GM23338 (cell line): ENCODE measurements around the gene TARP.

Source experiments
- ATAC-seq: fragments of 200-7000 bp; cut with Tn5 transposase; 3 replicates; pipeline ENCODE4 v1.9.1; 2020
- DNase-seq: peaks from one replicate; pipeline ENCODE4 v3.0.0-alpha.2; 2015; ENCODE audit warnings: low spot score
- H2AFZ ChIP-seq: fragments of 200-600 bp; sonication (generic); 2 replicates; pipeline ENCODE4 v1.8.0; 2016; ENCODE audit warnings: antibody characterized with exemption, mild to moderate bottlenecking, moderate library complexity
- H3F3A ChIP-seq: fragments of 200-600 bp; sonication (generic); replicated peaks from 2 replicates; pipeline ENCODE4 v1.8.0; 2017; ENCODE audit warnings: antibody characterized with exemption, mixed run types, low read depth
- H3K27ac ChIP-seq: fragments of 200-600 bp; sonication (generic); 2 replicates; pipeline ENCODE4 v1.6.1; 2016; ENCODE audit warnings: low read depth
- H3K27me3 ChIP-seq: fragments of 200-600 bp; sonication (generic); 2 replicates; pipeline ENCODE4 v1.8.0; 2016; ENCODE audit warnings: mild to moderate bottlenecking, mixed run types, moderate library complexity; ENCODE audit not compliant: insufficient read depth
- H3K36me3 ChIP-seq: fragments of 200-600 bp; sonication (generic); 2 replicates; pipeline ENCODE4 v1.8.0; 2016; ENCODE audit warnings: mild to moderate bottlenecking; ENCODE audit not compliant: insufficient read depth
- H3K4me1 ChIP-seq: fragments of 200-600 bp; sonication (generic); 2 replicates; pipeline ENCODE4 v1.8.0; 2016; ENCODE audit warnings: mild to moderate bottlenecking, moderate library complexity; ENCODE audit not compliant: insufficient read depth
- H3K4me2 ChIP-seq: fragments of 200-600 bp; sonication (generic); 2 replicates; pipeline ENCODE4 v1.7.1; 2017; ENCODE audit warnings: mixed run types
- H3K4me3 ChIP-seq: fragments of 200-600 bp; sonication (generic); 2 replicates; pipeline ENCODE4 v1.6.1; 2016; ENCODE audit warnings: mixed run types
- H3K79me2 ChIP-seq: fragments of 200-600 bp; sonication (generic); replicated peaks from 2 replicates; pipeline ENCODE4 v1.8.0; 2017; ENCODE audit warnings: mild to moderate bottlenecking; ENCODE audit not compliant: insufficient read depth
- H3K9me2 ChIP-seq: fragments of 200-600 bp; sonication (generic); 2 replicates; pipeline ENCODE4 v1.8.0; 2017; ENCODE audit not compliant: insufficient read depth
- H4K20me1 ChIP-seq: fragments of 200-600 bp; sonication (generic); replicated peaks from 2 replicates; pipeline ENCODE4 v1.8.0; 2017; ENCODE audit warnings: mild to moderate bottlenecking; ENCODE audit not compliant: insufficient read depth
- H3K27ac Mint-ChIP-seq: 2 replicates; pipeline ENCODE4 v1.8.0; 2020; ENCODE audit warnings: inconsistent platforms, mild to moderate bottlenecking, moderate library complexity, mixed read lengths
- H3K27me3 Mint-ChIP-seq: 3 replicates; pipeline ENCODE4 v1.8.0; 2022; ENCODE audit warnings: low read depth, mild to moderate bottlenecking, moderate library complexity, mixed read lengths, inconsistent platforms; ENCODE audit not compliant: insufficient read depth, poor library complexity
- H3K36me3 Mint-ChIP-seq: 3 replicates; pipeline ENCODE4 v1.8.0; 2021; ENCODE audit warnings: low read depth, mild to moderate bottlenecking, inconsistent platforms, moderate library complexity, mixed read lengths
- H3K4me1 Mint-ChIP-seq: 3 replicates; pipeline ENCODE4 v1.8.0; 2020; ENCODE audit warnings: mild to moderate bottlenecking, inconsistent platforms, mixed read lengths
- H3K4me3 Mint-ChIP-seq: 3 replicates; pipeline ENCODE4 v1.8.0; 2021; ENCODE audit warnings: moderate library complexity, mild to moderate bottlenecking, inconsistent platforms, mixed read lengths
- H3K9me3 Mint-ChIP-seq: 3 replicates; pipeline ENCODE4 v1.8.0; 2020; ENCODE audit warnings: moderate library complexity, mild to moderate bottlenecking, inconsistent platforms, mixed read lengths
- CREB1 ChIP-seq: fragments of 250-450 bp; sonication (Bioruptor Pico); IDR thresholded peaks from 2 replicates; pipeline ENCODE4 v1.5.0; 2020; ENCODE audit warnings: low read depth, mild to moderate bottlenecking, moderate library complexity
- CTCF ChIP-seq, 2 experiments: fragments of 200-600 bp in 1 of 2; sonication (generic) in 1 of 2; conservative IDR thresholded peaks; 2 replicates each; pipeline versions ENCODE4 v1.5.1 to v1.6.1; 2016 to 2017; ENCODE audit warnings: antibody characterized with exemption in 2 of 2, low read depth in 2 of 2, mild to moderate bottlenecking in 2 of 2, moderate library complexity in 1 of 2
- EZH2 ChIP-seq: fragments of 200-600 bp; sonication (generic); IDR thresholded peaks from one replicate; pipeline ENCODE4 v1.8.0; 2017; ENCODE audit warnings: antibody characterized with exemption, mild to moderate bottlenecking, low read depth; ENCODE audit not compliant: unreplicated experiment
- EZH2phosphoT487 ChIP-seq: fragments of 200-600 bp; sonication (generic); IDR thresholded peaks from one replicate; pipeline ENCODE4 v1.8.1; 2018; ENCODE audit warnings: antibody characterized with exemption; ENCODE audit not compliant: unreplicated experiment
- JUNB ChIP-seq: IDR thresholded peaks from one replicate; pipeline ENCODE4 v1.6.1; 2016; ENCODE audit warnings: antibody characterized with exemption; ENCODE audit not compliant: unreplicated experiment
- NANOG ChIP-seq: IDR thresholded peaks from 2 replicates; pipeline ENCODE4 v1.6.1; 2016; ENCODE audit warnings: antibody characterized with exemption, borderline replicate concordance
- POLR2AphosphoS5 ChIP-seq: IDR thresholded peaks from 2 replicates; pipeline ENCODE4 v1.6.1; 2016; ENCODE audit warnings: antibody characterized with exemption, low read depth
- REST ChIP-seq: IDR thresholded peaks from one replicate; pipeline ENCODE4 v1.6.1; 2018; ENCODE audit warnings: antibody characterized with exemption; ENCODE audit not compliant: unreplicated experiment
- STAT1 ChIP-seq: IDR thresholded peaks from one replicate; pipeline ENCODE4 v1.6.1; 2016; ENCODE audit warnings: antibody characterized with exemption; ENCODE audit not compliant: unreplicated experiment
- ZNF114 ChIP-seq: fragments of 250-450 bp; sonication (Bioruptor Pico); IDR thresholded peaks from 2 replicates; pipeline ENCODE4 v1.5.0; 2020; ENCODE audit warnings: mild to moderate bottlenecking, moderate library complexity
- ZNF331 ChIP-seq: fragments of 250-450 bp; sonication (Bioruptor Pico); IDR thresholded peaks from 2 replicates; pipeline ENCODE4 v1.5.0; 2020; ENCODE audit warnings: low read depth, mild to moderate bottlenecking, moderate library complexity
- ZNF462 ChIP-seq: fragments of 250-450 bp; sonication (Bioruptor Pico); IDR thresholded peaks from 2 replicates; pipeline ENCODE4 v1.5.0; 2020; ENCODE audit warnings: mild to moderate bottlenecking, moderate library complexity
- TF ChIP-seq, protein P1 (sequence below): IDR thresholded peaks from 2 replicates; pipeline ENCODE4 v1.6.1; 2016; ENCODE audit warnings: antibody characterized with exemption

TARP gene

DNA sequence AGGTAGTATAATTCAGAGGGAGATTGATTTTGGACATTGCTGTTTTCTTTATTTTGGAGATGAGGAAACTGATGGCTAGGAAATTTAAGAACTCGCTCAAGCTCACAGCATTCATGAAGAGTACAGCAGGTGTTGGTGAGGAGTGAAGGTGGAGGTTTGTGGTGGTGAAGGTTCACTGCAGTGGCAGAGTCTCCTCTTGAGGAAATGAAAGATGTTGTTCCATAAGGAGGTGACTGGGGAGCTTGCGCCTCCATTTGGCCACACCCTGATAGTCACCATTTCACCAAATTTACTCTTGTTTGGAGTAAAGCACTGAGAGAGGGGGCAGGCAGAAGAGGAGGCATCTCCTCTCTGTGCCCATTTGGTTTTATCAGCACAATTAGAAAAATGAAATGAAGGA is 46.4 kb upstream of the TARP start:
- no peaks in the 10 kb centered on the region for H3K9me3 Mint-ChIP-seq
- Histone ChIP-seq H3K4me2 (no peak overlapping the region), H3K27me3 (no peaks in the 10 kb centered on the region), H3K27ac (no peak overlapping the region), H3K4me3 (no peak overlapping the region), H2AFZ (peak overlapping the region; percentile 89), H3K36me3 (no peaks in the 10 kb centered on the region), H3K9me2 (no peaks in the 10 kb centered on the region; the same call in none of the 2 replicates), H4K20me1 (no peaks in the 10 kb centered on the region), H3F3A (no peaks in the 10 kb centered on the region), H3K79me2 (no peaks in the 10 kb centered on the region), H3K4me1 (peaks cover 8% of the 10 kb centered on the region; the same call in 1 of the 2 replicates)
- ATAC-seq, result no peak
- peaks cover 14% of the 10 kb centered on the region for H3K4me1 Mint-ChIP-seq
- H3K36me3 Mint-ChIP-seq, result no peaks in the 10 kb centered on the region
- no peak overlapping the region for H3K4me3 Mint-ChIP-seq
- no peak overlapping the region for H3K27ac Mint-ChIP-seq
- no peaks in the 10 kb centered on the region for H3K27me3 Mint-ChIP-seq
- TF ChIP-seq, protein P1, sequence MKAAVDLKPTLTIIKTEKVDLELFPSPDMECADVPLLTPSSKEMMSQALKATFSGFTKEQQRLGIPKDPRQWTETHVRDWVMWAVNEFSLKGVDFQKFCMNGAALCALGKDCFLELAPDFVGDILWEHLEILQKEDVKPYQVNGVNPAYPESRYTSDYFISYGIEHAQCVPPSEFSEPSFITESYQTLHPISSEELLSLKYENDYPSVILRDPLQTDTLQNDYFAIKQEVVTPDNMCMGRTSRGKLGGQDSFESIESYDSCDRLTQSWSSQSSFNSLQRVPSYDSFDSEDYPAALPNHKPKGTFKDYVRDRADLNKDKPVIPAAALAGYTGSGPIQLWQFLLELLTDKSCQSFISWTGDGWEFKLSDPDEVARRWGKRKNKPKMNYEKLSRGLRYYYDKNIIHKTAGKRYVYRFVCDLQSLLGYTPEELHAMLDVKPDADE, result no peak
- TF ChIP-seq EZH2 (no peak), ZNF462 (no peak), ZNF331 (no peak), CTCF (conservative IDR thresholded peaks at IDR 0.05; ENCODE audit: low read depth in 2 of 2) (no peak), JUNB (no peak), ZNF114 (CRISPR knock-in tag) (no peak), CREB1 (no peak), NANOG (no peak), POLR2AphosphoS5 (no peak), REST (no peak), EZH2phosphoT487 (no peak), STAT1 (no peak)
- no peak for DNase-seq
